KOPT-K1 (cell line): ENCODE results near the gene RIOK3.

ENCODE experiments used
- H3K27ac ChIP-seq: fragments of 200-600 bp; sonication (generic); 2 replicates; pipeline ENCODE4 v1.5.1; 2016; ENCODE audit warnings: antibody characterized with exemption, mild to moderate bottlenecking, low read depth, low read length; ENCODE audit not compliant: poor library complexity, severe bottlenecking
- H3K36me3 ChIP-seq: fragments of 200-600 bp; sonication (generic); 2 replicates; pipeline ENCODE4 v1.5.1; 2017; ENCODE audit warnings: antibody characterized with exemption, mild to moderate bottlenecking, low read length, moderate library complexity; ENCODE audit not compliant: insufficient read depth
- H3K9me3 ChIP-seq: fragments of 200-600 bp; sonication (generic); 2 replicates; pipeline ENCODE4 v1.5.1; 2017; ENCODE audit warnings: antibody characterized with exemption, low read length, mild to moderate bottlenecking; ENCODE audit not compliant: insufficient read depth, poor library complexity, severe bottlenecking

RIOK3 gene

GRCh38 chr18:23438046-23438377 lies 15.1 kb upstream of the RIOK3 start:
- Histone ChIP-seq H3K9me3 (no peaks in the 10 kb centered on the region), H3K27ac (no peak overlapping the region), H3K36me3 (no peaks in the 10 kb centered on the region)

- H3K9me3 ChIP-seq, result no peaks in the 10 kb centered on the region
- H3K27ac ChIP-seq, result no peak overlapping the region
- no peaks in the 10 kb centered on the region for H3K36me3 ChIP-seq
These were observed 14.3 kb upstream of the RIOK3 start for GRCh38 chr18:23438608-23439366.

- Histone ChIP-seq H3K27ac (no peak overlapping the region), H3K36me3 (no peaks in the 10 kb centered on the region), H3K9me3 (no peaks in the 10 kb centered on the region)
These were observed 13.0 kb upstream of the RIOK3 start for GRCh38 chr18:23440131-23440530.

- H3K27ac ChIP-seq, result no peak overlapping the region
- no peaks in the 10 kb centered on the region for H3K36me3 ChIP-seq
- H3K9me3 ChIP-seq, result no peaks in the 10 kb centered on the region
These were observed 10.1 kb upstream of the RIOK3 start for GRCh38 chr18:23442958-23443357.

- H3K36me3 ChIP-seq, result no peaks in the 10 kb centered on the region
These were observed 4.8 kb upstream of the RIOK3 start for GRCh38 chr18:23448291-23448690.

GRCh38 chr18:23450022-23450421 lies 3.1 kb upstream of the RIOK3 start:
- no peaks in the 10 kb centered on the region for H3K9me3 ChIP-seq
- no peak overlapping the region for H3K27ac ChIP-seq

More at GRCh38 chr18:23448291-23448690, 4.8 kb upstream of the RIOK3 start:
- Histone ChIP-seq H3K27ac (no peak overlapping the region), H3K9me3 (no peaks in the 10 kb centered on the region)

GRCh38 chr18:23451011-23451410 lies 2.1 kb upstream of the RIOK3 start:
- no peak overlapping the region for H3K27ac ChIP-seq
- H3K36me3 ChIP-seq, result no peaks in the 10 kb centered on the region
- H3K9me3 ChIP-seq, result no peaks in the 10 kb centered on the region

More at GRCh38 chr18:23450022-23450421, 3.1 kb upstream of the RIOK3 start:
- no peaks in the 10 kb centered on the region for H3K36me3 ChIP-seq

- Histone ChIP-seq H3K27ac (no peak overlapping the region), H3K36me3 (0 out of 2 replicates have a peak, but pooled peaks cover 1% of the 10 kb centered on the region)
These were observed 1.6 kb upstream of the RIOK3 start for GRCh38 chr18:23451491-23451890.

GRCh38 chr18:23452347-23452727 lies 750 bp upstream of the RIOK3 start:
- Histone ChIP-seq H3K27ac (peak overlapping the region; percentile 63), H3K36me3 (peaks cover 9% of the 10 kb centered on the region; the same call in 1 of the 2 replicates), H3K9me3 (no peaks in the 10 kb centered on the region)

More at GRCh38 chr18:23451491-23451890, 1.6 kb upstream of the RIOK3 start:
- H3K9me3 ChIP-seq, result no peaks in the 10 kb centered on the region

- H3K36me3 ChIP-seq, result peaks cover 15% of the 10 kb centered on the region
- no peaks in the 10 kb centered on the region for H3K9me3 ChIP-seq
- peak overlapping the region; percentile 63 for H3K27ac ChIP-seq
These were observed 582 bp downstream of the RIOK3 start for GRCh38 chr18:23453680-23454058.

- Histone ChIP-seq H3K9me3 (no peaks in the 10 kb centered on the region), H3K36me3 (peaks cover 34% of the 10 kb centered on the region), H3K27ac (no peak overlapping the region)
These were observed 3.7 kb downstream of the RIOK3 start for GRCh38 chr18:23456835-23457234.

- Histone ChIP-seq H3K9me3 (no peaks in the 10 kb centered on the region), H3K36me3 (peaks cover 53% of the 10 kb centered on the region), H3K27ac (no peak overlapping the region)
These were observed 5.9 kb downstream of the RIOK3 start for GRCh38 chr18:23458830-23459529.

- Histone ChIP-seq H3K27ac (no peak overlapping the region), H3K36me3 (peaks cover 58% of the 10 kb centered on the region), H3K9me3 (no peaks in the 10 kb centered on the region)
These were observed 6.4 kb downstream of the RIOK3 start for GRCh38 chr18:23459530-23459921.

GRCh38 chr18:23460285-23461273 lies 7.5 kb downstream of the RIOK3 start:
- Histone ChIP-seq H3K27ac (no peak overlapping the region), H3K36me3 (peaks cover 67% of the 10 kb centered on the region), H3K9me3 (no peaks in the 10 kb centered on the region)

- Histone ChIP-seq H3K36me3 (peaks cover 80% of the 10 kb centered on the region), H3K9me3 (no peaks in the 10 kb centered on the region), H3K27ac (no peak overlapping the region)
These were observed 9.8 kb downstream of the RIOK3 start for GRCh38 chr18:23462876-23463275.
